GM20431 (cell line): Measurements from ENCODE around the gene FOXL2.

Experiments used
- in situ Hi-C: fragments of 300-500 bp; cut with MseI, MboI; formaldehyde crosslinking; loops from one replicate; pipeline ENCODE4 v1.15.0; 2020; ENCODE audit warnings: low sequenced_read_pairs; ENCODE audit not compliant: unreplicated experiment

Gene FOXL2

DNA sequence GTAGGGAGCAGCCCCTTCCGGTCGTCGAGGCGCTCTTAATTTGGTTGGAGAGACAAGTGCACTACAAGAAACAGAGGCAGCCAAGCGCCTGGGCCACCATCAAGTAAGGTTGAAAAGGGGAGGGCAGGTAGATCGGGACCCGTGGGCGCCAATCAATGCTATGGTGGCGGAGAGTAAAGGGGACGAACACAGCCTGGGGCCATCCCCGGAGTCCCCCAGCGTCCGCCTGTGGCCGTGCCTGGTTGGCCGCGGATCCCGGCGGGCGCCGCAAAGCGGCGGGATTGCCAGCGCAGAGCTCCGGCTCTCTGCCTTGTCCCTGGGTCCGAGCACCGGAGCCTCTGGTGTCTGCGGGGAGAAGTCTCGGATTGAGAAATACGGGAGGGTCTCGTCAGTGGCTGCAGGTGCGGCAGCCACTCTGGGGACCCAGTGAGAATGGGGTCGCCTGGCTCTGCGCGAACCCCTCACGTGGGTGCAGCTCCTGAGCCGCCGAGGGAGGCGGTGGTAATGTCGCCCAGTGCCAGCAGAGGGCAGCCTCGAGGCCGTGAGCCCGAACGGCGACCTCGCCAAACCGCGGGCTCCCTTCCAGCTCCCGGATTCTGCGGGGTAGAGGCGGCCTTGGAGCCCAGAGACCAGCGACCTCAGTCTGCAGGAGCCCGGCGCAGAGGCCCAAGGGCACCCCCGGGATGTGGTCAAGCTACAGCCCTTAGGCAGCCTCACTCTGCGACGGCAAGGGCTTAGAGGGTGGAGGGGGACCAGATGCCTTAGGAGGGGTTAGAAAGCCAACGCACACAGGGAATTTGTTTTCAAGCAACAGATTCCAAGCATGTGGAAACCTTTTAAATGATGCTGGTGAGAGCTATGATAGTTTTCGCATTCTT is 10.8 kb downstream of the FOXL2 start:
- in situ Hi-C loops = loop anchor here (25.0 kb wide), 1 partner anchor 376 kb away; no protein-coding TSS in a partner anchor

DNA sequence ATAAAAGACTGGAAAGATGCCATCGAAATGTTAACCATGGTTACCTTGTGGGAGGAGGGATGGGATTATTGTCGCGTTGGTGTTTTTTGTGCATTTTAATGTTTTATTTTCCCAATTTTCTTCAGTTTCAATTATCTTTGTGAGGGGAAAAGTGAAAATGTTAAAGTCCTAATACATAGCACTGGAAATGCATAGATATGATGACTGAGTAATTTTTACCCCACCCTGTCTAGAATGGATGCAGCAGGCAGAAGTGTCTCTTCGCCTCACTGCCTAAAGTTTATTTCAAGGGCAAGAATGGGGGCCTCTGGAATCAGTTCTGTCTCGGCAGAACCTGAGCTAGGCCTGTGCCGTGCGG is 11.5 kb downstream of the FOXL2 start:
- in situ Hi-C loops = loop anchor here (25.0 kb wide), 1 partner anchor 377 kb away; no protein-coding TSS in a partner anchor

DNA sequence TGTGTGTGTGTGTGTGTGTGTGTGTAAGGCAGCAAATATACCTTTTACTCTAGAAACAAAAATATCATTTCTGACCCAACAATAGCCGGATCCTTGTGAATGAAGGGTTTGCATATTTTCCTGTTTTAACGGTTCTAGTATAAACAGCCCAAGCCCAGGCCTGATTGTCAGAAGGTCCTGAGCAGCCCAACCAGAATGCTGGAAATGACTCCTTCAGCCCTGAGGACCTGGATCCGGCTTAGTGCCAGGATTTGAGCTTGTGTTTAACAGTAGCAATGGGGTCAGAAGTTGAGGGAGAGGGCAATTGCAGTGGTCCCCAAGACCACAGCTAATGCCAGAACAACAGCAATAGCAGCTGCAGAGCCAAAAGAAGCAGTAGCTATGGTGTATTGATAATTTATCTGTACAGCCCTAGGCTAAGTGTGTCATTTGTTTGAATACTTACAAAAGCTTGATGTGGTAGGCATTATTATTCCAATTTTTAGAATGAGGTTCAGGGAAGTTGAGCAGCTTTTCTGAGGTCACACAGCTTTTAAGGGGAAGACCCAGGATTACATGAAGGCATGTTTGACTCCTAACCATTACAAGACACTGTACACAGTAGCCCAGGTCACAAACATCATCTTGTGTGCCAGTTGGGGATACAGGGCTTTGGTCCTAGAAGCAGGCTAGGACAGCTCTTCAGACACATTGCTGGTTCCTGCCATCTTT is 12.8 kb downstream of the FOXL2 start:
- in situ Hi-C loops = loop anchor here (25.0 kb wide), 1 partner anchor 378 kb away; no protein-coding TSS in a partner anchor

DNA sequence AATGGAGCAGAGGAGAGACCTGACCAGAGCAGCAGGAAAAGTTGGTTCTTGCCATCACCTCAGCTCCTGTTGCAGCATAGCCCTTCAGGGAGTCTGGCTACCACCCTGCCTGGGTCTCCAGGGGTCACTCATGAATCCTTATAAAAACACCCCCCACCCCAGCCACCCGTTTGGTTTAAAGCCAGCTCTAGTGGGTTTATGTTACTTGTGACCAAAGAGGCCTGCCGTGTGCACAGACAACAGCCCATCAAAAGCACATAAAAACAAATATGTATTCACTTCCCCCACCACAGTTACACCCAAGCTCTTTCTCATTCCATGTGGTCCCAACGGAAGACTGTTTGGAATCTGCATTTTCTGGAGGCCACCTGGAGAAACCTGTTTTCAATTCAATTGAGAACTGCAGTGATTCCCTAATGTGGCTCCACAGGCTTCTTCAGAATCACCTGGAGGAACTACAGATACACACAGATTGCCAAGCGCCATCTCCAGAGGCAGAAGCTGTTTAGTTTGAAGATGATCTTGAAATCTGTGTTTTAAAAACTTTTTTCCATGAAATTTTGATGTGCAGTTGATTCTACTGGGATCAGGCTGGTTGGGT is 13.8 kb downstream of the FOXL2 start:
- in situ Hi-C loops = loop anchor here (25.0 kb wide), 1 partner anchor 379 kb away; no protein-coding TSS in a partner anchor

DNA sequence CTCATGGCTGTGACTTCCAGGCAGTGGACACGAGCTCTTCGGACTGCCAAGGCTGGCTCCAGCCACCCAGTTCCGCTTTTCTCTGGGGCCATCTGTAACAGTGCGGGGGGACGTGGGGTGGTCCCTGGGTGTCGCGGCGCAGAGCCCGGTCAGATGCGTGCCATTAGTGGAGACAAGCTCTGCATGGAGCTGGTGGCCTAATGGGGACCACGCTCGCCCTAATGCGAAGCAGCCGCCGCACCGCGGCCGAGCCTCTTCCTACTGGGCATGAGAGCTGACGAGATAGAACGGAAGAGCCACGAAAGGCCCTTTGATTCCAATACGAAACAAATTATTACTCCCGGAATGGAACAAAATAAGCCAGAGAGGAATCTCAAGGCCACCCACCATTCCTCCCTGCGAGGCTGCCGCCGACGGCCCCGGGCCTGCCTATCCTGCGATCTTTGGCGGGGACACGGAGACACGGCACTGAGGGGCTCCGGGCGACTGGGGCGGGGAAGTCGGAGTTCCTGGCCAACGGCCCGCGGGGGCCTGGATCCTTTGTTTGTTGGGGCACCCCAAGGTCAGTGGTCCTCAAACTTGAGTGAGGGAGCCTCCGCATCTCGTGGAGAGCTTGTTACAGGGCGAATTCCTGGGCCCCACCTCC is 18.1 kb downstream of the FOXL2 start:
- in situ Hi-C loops = loop anchor here (25.0 kb wide), 1 partner anchor 383 kb away; no protein-coding TSS in a partner anchor

DNA sequence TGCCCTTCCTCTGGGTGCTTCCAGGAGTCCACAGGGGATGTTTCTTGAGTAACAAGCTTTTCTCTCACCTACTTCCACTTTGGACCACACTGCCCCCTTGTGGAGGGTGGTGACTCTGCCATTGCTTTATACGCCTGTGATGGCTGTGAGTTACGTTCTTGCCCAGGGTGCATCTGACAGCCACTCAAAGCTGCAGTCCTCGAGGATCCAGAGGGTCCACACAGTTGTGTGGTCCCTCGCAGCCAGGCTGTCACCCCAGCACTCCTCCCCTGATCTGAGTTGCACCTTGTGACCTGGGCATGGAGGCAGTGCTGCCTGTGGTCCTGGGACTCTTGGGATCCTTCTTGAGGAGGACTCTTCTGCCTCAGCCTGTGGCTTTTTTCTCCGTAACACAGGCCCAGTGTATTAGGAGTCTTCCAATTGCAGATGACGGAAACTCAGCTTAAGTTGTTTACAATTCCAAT is 23.4 kb downstream of the FOXL2 start:
- in situ Hi-C loops = loop anchor here (25.0 kb wide), 1 partner anchor 336 kb away; the partner anchor contains the start of gene CEP70

DNA sequence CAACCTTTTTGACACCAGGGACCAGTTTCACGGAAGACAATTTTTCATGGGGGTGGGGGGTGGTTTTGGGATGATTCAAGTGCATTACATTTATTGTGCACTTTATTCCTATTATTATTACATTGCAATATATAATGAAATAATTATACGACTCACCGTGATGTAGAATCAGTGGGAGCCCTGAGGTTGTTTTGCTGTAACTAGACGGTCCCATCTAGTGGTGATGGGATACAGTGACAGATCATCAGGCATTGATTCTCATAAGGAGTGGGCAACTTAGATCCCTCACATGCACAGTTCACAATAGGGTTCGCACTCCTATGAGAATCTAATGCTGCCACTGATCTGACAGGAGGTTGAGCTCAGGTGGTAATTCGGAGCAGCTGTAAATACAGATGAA is 24.5 kb downstream of the FOXL2 start:
- in situ Hi-C loops = loop anchor here (25.0 kb wide), 1 partner anchor 335 kb away; the partner anchor contains the start of gene CEP70

DNA sequence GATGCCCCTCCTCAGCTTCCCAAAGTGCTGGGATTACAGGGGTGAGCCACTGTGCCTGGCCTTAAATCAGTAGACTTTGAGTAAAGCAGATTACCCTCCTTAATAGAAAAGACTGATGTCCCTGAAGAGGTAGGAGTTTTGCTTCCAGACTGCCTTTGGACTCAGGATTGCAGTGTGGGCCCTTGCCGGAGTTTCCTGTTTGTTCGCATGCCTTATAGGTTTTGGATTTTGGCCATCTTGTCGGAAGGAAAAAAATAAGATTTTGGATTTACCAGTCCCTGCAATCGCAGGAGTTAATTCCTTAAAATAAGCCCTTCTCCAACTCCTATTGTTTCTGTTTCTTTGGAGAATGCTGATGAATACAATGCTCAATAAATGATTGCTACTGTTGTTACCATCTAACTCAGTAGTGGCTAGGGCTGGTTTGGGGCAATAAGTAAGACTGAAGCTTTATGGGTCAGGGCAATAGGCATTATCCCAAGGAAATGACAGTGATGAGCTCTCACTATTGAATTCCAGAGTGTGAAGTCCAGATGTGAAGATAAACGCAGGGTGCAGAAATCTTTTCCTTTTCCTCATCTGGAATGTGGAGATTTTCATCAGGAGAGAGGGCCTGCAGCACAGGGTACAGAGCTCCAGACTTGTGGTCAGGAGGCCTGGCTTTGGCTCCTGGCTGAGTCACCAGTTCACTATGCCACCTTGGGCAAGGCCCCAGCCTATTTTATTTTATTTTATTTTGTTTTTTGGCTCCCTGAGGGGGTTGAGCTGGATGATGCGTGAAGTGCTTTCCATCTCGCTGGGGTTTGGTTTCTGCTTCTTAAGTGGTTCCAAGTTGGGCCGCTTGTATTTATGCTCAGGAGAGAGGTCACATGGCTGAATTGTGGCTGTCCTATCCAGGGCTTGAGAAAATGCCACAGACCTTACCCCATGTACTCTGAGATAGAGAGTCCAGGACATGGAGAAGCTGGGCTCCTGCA is 25.3 kb downstream of the FOXL2 start:
- in situ Hi-C loops = loop anchor here (25.0 kb wide), 1 partner anchor 334 kb away; the partner anchor contains the start of gene CEP70

DNA sequence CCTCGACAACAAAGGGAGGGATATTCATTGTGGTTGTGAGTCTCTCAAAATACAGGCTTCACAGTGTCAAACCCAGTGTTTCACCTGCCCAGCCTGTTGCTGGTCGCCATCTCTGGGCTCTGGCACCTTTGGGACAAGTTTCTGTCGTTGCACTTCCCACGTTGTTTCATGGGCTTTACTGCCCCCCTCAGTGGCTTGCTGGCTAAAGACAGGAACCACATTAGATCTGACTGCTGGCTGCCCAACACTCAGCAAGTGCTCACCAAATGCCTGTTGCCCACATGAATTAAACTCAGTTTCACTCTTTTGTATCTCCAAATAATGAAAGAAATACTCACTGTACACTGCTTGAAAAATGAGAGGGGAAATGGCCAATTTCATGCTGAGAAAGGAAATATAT is 27.6 kb downstream of the FOXL2 start:
- in situ Hi-C loops = loop anchor here (10.0 to 25.0 kb wide), 3 partner anchors 225 to 445 kb away; partner anchors contain the start of gene CEP70

DNA sequence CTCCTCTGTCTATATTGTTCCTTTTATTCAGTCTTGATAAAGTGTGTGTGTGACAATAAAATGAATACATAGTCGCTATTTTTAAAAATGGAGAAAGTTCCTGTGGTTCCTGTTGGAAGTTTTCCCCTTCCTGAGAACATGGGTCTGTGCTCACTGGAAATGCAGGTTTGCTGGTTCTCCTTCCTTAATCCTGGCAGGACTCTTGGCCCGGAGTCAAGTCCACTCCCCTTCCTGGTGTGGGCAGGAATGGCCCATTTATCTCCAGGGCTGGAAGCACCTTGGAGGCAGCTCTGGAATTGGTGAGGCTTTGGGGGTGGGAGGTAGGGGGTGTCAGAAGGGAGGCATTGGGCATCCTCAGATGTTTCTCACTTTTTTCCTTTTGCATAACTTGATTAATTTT is 30.1 kb downstream of the FOXL2 start:
- in situ Hi-C loops = loop anchor here (10.0 to 25.0 kb wide), 3 partner anchors 222 to 442 kb away; partner anchors contain the start of gene CEP70

DNA sequence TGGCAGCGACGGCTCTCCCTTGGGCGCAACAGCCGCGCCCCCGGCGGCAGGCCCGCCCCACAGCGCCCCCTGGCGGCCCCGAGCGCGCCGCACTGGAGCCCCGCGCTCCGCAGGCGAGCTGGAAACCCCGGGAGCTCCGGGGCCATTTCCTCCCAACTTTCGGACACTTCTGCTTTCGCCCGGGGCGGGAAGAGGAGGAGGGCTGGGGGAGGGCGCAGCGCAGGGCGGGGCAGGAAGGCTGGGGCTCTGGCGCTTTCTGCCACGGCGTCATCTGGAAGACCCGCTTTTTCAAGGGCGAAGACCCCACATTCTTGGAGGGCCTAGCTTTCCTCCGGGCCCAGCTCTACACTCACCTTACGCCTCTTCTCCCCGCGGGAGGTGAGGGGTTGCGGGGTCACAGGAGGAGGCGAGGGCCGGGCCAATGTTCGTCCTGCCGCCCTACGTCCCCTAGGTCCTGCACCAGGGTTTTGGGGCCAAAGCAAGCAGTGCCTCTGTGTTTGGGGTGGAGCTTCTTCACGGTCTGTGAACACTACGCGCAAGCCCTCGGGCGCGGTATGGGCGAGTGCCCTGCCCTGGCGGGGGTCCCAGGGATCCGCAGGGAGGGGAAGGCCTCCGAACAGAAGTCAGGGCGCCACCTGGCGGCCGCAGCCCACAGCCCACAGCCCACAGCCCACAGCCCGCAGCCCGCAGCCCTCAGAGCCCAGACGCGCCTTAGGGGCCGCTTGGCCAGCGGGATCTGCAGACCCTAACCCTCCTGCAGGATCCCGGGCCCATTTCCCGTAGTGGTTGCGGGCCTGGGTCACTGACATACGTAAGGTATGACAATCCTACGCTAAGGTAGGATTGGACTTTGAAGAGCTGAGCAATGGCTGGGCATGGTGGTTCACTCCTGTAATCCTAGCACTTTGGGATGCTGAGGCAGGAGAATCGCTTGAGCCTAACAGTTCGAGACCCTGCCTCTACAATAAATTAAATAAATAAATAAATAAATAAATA is 31.1 kb downstream of the FOXL2 start:
- in situ Hi-C loops = loop anchor here (10.0 to 25.0 kb wide), 3 partner anchors 221 to 441 kb away; partner anchors contain the start of gene CEP70

DNA sequence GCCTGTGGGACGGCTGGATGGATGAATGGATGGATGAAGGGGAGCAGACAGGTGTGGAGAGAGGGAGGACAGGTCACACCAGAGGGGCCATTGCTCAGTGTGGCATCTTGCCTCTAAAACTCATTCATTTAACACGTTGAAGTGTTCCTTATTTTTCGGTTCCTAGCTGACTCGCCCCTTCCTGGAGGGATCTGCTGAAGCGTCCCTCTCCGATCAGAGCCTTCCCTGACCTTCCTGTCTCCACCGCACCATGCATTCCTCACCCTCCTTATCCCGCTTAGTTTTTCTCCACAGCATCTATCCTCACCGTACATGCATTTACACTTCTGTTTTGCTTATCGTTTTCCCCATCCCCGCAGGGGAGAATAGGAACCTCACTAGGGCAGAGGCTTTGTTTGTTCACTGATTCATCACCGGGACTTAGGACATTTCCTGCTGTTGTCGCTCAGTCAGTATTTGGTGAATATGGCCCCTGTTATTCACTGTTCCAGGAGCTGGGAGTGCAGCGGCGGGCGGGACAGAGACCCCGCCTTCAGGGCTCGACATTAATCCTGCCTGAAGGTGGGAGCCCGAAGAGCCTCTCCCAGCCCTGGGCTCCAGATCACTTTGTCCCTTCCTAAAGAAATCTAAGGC is 32.0 kb downstream of the FOXL2 start:
- in situ Hi-C loops = loop anchor here (10.0 to 25.0 kb wide), 3 partner anchors 220 to 440 kb away; partner anchors contain the start of gene CEP70

DNA sequence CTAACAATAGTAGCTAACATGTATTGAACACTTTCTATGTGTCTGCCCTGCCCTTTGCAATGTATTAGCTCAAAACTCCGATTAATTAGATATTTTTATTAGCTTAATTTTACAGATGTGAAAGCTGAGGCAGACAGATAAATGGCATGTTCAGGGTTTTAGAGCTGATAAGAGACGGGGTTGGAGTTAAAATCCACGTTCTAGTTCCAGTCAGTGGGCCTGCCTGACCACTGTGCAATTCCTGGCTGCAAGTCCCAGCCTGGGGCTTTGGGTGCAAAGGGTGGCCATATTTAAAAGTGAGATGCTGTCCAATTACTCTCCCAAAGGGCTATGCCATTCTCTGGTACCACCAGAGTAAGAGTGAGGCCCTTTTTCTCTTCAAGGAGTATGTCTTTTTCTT is 33.2 kb downstream of the FOXL2 start:
- in situ Hi-C loops = loop anchor here (10.0 to 25.0 kb wide), 3 partner anchors 219 to 439 kb away; partner anchors contain the start of gene CEP70

DNA sequence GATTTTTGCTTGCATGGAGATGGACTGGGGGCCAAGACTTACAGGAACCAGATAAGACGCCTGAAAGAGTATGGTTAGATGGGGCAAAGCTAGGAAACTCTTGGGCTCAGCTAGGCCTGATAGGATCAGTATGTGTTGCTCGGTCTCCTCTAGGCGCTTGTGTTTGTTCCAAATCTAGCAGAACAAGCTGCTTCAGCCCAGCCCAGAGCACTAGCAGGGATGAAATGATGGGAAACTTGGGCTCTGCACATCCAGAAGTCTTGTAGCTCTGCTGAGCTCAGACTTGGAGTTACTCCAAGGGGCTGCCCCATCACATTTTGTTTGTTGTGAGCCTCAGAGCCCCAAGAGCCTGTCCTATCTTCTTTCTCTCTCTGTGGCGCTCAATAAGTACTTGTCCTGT is 34.7 kb downstream of the FOXL2 start:
- in situ Hi-C loops = loop anchor here (10.0 to 25.0 kb wide), 3 partner anchors 217 to 437 kb away; partner anchors contain the start of gene CEP70

DNA sequence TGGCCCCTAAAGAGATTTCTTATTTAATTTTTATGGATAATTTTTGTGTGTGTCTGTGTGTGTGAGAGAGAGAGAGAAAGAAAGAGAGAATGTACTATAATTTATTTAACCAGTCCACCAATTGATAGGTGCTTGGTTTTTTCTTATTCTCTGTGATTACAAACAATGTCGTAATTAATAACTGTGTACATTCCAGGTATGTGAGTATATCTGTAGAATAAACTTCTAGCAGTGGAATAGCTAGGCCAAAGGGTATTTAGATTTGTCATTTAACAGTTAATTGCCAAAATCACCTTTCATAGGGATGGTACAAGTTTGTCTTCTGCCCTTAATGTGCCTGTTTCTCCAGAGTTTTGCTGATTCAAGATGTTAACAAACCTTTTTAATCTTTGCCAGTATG is 35.3 kb downstream of the FOXL2 start:
- in situ Hi-C loops = loop anchor here (10.0 to 25.0 kb wide), 3 partner anchors 217 to 437 kb away; partner anchors contain the start of gene CEP70

DNA sequence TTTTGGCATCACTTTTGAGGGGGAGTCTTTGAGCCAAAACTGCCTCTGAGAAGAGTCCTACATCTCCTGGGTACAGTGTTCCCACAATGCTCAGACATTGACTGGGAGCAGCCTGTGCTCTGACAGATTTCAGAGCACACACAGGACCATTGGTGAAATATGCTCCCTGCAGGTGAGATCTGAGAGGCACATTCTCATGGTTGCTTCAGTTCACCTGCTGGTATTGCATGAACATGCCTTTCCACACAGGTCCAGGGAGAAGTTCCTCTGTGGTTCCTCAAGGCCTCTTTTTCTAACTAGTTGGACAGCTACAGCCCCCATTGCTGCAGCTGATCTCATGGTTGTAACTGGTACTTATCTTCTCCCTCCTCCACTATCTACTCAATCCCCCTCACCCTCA is 37.0 kb downstream of the FOXL2 start:
- in situ Hi-C loops = loop anchor here (10.0 to 25.0 kb wide), 3 partner anchors 215 to 435 kb away; partner anchors contain the start of gene CEP70
